GM18873 (cell line): ENCODE data around the gene PCDH18.
"Not testable (repeated sequence)": the region's sequence is repeated elsewhere in the genome, so short reads cannot be mapped to it uniquely, and the experiment has no call there.

Experiments
- ATAC-seq: cut with Tn5 transposase; IDR thresholded peaks from one replicate; pipeline ENCODE4 v1.9.1; 2021; ENCODE audit warnings: mild to moderate bottlenecking, moderate library complexity, moderate number of reproducible peaks; ENCODE audit not compliant: unreplicated experiment, low FRiP score

PCDH18 gene

DNA sequence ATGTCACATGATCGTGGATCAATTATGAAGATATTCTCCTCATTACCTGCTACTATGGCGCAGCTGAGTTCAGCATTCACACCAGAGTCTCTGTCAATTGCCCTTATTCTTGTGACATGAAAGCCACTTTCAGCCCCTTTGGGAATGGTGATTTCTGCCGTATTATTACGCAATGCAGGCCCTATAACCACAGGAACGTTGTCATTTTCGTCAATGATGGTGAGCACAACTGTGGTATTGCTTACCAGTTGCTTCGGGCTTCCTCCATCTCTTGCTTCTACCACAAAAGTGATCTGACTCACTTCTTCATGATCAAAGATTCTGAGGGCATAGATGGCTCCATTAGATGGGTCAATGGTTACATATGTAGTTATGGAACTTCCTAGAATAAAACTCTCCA lies 2.1 kb downstream of the PCDH18 start:
- no peak for ATAC-seq

DNA sequence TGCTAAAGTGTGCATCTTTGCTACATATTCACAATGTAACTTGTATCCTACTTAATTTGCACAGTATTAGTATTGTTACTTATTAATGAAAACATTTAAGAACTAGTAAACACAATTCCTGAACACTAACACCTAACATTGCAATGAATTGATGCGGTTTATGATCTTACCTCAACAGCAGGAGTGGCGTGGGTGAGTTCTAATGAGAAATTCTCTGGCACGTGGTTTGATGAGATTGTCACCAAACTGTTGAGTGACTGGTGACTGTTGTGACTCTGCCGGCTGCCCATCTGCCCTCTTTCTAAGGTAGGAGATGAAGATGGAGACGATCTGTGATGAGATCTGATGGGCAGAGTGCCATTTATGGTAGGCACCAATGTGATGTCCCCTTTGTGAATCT lies 2.9 kb downstream of the PCDH18 start:
- ATAC-seq = no peak

DNA sequence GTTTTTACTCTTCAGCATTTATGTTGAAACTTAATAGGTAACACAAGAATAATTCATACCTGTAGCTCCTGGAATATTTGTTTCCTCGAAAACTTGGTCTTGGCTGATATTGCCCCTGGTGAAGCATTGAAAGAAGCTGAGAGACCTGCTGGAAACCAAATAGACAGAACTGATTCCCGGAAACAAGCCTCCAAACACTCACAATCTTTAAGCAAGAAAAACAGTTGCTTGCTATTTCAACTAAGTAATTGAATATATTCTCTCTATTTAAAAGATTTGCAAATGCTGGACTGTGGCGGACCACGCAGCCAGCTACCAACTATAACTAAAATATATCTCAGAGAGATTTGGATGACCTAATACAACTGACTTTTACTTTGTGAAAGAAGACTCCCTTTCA lies 3.6 kb downstream of the PCDH18 start:
- ATAC-seq = no peak

DNA sequence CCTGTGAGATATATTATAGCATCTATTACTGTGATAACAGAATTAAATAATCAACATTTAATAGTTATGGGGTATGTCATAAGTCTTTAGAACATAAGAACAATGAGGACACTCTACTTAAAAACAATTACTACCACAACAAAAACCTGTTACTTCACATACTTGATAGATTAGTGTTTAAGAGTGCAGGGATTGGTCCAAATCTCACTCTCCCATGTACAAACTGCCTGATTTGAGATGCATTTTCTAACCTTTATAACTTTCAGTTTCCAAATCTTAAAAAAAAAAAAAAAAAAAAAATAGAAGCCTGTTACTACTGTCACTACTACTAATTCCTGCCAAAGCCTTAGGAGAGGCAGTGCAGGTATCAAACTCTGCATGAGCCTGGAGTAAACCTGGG lies 5.6 kb downstream of the PCDH18 start:
- no peak for ATAC-seq

DNA sequence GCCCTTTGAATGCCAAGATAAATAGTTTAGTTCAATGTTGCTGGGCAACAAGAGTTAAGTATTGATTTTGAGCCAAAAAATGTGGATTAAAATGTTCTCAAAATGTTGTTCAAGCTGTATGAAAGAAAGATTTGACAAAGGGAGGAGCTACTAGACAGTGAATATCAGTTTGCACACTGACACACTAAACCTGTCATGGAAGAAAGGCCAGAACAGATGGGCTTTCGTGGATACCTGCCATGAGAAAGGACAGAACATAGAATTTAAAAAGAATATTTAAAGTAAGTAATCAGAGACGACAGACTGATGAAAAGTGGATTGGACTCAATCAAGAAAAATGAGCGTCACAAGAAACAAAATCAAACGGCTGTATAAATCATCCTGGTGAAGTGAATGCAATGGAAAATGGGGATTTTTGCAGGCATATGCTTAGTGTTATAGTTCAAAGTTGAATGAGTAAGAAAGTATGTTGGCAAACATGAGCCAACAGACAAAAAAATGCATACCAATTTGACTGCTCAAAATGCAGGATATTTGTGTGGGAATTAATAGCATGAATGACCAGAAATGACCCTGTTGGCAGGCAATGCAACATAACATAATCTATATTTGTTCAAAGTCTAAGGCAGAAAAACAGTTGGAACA lies 7.4 kb downstream of the PCDH18 start:
- ATAC-seq = no peak

DNA sequence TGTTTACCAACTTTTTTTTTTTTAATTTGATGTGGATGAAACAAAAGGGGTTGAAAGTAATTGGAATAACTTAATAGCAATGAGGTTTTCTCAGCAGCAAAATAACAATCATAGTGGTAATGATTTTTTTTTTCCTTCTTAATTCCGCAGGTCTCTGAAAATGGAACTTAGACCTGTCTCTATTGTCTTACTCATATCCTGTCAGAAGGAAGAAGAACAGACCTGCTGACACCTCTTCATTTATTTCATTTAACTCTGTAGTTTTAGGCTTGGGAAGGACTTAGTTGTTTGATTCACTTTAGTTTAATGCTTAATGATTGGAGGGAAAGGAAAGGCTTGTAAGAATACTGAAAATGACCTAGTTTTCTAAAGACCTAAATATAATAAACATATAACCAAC lies 9.0 kb downstream of the PCDH18 start:
- no peak for ATAC-seq

DNA sequence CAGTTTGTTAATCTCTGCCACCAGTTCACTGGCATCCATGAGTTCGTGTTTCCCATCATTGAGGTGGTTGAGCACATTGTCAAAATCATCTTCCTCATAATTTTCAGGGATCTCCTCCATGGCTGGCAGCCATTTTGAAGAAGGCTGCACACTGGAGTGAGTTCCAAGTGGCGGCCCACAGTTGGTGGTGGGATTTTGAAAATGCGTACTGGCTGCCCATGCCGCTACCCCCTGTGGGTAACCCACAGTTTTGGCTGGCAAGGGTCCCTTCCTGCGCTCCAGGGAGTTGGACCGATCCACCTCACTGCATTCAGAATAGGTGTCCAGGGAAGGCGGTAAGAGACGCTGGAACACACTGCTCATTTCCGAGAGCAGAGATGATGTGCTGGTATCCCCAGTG lies 11.2 kb downstream of the PCDH18 start:
- no peak for ATAC-seq

DNA sequence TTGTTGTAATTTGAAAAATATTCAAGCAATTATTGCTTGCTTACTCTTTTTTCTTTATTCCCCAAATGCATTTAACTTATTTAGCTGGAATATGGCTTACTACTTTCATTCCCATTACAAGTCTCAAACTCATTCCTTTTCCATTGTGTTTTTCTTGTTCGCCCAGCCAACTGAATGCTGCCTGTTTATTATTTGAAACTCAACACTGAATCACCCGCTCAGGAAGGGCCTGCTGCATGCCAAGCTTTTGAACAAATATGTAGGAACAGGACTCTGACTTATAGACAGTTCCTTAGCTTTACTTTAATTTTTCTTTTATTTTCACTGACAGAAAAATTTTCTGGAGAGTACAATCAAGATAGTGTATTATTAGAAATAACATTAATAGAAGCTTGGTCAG lies 12.9 kb downstream of the PCDH18 start:
- ATAC-seq = no peak

DNA sequence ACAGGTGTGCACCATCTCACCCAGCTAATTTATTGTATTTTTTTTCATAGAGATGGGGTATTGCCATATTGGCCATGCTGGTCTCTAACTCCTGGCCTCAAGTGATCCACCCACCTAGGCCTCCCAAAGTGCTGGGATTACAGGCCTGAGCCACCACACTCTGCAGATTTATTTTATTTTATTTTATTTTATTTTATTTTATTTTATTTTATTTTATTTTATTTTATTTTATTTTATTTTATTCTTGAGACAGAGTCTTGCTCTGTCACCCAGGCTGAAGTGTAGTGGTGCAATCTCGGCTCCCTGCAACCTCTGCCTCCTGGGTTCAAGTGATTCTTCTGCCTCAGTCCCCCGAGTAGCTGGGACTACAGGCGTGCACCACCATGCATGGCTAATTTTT lies 15.0 kb downstream of the PCDH18 start:
- not testable (repeated sequence) for ATAC-seq

DNA sequence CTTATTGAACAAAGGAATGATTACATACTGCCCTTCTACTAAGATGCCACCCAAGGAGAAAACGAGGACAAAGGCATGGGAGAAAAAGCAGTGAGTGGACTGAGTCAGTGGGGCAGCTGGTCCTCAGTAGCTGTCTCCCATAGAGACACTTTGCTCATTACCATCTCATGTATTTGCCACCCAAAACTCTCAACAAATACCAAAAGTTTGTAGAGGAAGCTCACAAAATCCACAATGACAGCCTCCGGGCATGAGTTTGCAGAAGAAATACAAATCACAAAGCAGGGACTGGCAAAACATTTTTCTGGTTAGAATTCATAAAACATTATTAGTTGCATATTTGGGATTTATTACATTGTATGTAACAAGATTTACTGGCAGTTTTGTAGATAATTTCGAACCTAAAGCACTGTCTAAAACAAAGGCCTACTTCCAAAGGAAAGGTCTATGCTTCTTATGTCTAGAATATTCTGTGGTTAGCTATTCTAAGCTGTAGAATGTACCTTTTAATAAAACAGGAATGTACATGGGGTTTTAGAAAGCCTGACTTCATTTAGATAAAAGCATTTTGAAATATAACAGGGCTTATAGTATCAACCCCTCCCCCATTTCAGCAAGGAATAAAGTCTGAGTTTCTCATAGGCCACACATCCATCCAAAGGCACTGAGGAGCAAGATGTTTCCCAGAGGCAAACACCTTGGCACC lies 17.7 kb downstream of the PCDH18 start:
- ATAC-seq = no peak

DNA sequence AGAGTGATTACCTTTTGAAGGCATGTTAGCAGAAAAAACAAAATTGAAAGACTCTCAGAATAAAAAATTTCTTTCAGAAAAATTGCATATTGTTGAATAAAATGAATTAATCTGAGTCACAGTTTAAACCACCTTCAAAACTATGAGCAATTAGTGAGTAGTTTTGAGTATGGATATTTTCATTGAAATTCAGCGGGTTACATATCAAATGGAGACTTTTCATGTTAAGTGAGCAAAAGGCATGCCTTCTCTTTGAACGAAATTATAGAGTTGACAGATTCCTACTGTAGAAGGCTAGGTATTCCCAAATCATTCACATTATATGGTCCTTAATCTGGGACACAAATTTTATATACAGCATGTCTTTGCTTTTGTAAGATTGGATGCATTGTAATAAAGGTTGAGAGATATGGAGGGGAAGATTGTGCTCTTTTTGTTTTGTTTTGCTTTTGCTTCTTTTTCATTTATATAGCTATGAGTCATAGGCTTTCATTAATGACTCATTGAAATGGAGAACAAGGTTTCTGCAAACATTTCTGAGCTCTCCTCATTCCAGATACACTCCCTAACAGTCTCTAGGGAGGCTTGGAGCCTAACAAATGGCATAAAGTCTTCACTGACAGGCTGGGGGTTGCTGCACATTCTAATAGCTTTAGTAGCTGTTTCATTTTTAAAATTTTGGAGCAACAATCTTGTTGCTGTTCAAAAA lies 21.6 kb downstream of the PCDH18 start:
- no peak for ATAC-seq

DNA sequence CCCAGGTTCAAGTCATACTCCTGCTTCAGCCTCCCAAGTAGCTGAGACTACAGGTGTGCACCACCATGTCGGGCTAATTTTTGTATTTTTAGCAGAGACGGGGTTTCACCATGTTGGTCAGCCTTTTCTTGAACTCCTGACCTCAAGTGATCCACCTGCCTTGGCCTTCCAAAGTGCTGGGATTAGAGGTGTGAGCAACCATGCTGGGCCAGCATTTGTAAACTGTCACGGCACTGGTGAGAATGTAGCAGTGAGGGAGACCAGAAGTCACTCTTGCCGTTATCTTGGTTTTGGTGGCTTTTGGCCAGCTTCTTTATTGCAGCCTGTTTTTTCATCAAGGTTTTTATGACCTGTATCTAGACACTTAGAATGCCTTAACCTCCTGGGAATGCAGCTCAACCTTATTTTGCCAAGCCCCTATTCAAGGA lies 22.4 kb downstream of the PCDH18 start:
- no peak for ATAC-seq

DNA sequence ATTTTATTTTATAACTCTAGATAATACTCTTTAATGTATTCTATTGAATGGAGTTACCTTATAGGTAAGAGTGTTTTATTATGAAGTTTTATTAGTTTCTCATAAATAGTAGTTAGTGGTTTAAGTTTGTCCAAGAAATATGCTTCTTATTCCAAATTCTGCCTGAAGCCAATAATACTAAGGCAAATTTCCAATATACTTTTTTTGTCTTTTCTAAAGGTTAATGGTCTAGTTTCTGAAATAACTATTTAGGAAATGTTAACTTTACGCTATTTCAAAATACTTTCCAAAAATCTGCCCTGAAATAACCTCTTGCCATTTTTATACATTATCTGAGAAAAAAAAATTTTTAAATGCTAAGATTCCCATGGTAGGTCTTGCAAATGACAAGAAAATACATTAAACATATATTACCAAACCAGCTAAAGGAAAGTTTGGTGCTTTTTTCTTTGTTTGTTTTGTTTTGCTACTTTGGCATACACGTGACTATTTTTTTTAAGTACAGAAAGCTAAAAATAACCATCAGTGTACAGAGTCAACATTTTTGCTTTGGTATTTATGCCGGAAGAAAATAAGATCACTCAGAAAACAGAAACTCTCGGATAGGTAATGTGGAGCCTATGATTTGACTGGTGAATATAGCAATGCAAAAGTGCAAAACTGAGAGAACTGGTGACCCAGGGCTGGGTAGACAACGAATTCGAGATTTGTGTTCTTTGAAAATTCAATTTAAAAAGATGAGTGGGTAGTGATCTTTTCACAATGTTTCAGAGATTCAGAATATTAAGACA lies 29.8 kb downstream of the PCDH18 start:
- ATAC-seq = no peak

DNA sequence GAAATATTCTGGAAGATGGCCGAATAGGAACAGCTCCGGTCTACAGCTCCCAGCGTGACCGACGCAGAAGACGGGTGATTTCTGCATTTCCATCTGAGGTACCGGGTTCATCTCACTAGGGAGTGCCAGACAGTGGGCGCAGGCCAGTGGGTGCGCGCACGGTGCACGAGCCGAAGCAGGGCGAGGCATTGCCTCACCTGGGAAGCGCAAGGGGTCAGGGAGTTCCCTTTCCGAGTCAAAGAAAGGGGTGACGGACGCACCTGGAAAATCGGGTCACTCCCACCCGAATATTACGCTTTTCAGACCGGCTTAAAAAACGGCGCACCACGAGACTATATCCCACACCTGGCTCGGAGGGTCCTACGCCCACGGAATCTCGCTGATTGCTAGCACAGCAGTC lies 36.0 kb downstream of the PCDH18 start:
- not testable (repeated sequence) for ATAC-seq

DNA sequence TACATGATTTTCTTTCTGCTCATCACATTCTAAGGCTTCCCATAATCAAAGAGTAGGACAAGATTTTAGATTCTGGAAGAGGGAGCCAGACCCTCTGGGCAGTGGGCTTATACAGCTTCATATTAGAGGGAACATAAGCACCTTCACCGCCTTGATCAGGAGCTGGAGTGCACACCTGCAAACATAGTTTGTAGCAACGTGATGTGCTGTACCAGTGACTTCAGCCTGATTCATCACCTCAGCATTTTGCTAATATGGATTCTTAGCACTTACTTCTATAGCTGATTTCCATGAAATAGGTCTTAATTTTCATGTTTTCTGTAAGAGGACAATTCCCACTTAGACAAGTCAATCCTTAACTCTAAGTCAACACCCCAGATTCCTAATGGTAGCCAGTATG lies 36.7 kb downstream of the PCDH18 start:
- no peak for ATAC-seq

DNA sequence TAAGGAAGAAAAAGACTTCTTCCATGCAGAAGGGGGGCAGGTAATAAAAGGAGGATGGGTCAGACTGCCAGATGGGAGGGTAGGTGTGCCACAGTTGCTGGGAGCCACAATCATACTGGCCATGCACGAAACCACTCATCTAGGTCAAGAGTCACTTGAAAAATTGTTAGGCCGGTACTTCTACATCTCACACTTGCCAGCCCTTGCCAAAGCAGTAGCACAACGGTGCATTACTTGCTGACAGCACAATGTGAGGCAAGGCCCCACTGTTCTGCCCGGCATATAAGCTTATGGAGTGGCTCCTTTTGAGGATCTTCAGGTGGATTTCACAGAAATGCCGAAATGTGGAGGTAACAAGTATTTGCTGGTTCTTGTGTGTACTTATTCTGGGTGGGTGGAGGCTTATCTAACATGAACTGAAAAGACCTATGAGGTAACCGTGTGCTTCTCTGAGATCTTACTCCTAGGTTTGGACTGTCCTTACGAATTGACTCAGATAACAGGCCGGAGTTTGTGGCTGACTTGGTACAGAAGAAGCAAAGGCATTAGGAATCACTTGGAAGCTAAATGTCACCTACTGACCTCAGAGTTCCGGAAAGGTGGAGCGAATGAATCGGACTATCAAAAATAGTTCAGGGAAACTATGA lies 48.9 kb downstream of the PCDH18 start:
- ATAC-seq = not testable (repeated sequence)

DNA sequence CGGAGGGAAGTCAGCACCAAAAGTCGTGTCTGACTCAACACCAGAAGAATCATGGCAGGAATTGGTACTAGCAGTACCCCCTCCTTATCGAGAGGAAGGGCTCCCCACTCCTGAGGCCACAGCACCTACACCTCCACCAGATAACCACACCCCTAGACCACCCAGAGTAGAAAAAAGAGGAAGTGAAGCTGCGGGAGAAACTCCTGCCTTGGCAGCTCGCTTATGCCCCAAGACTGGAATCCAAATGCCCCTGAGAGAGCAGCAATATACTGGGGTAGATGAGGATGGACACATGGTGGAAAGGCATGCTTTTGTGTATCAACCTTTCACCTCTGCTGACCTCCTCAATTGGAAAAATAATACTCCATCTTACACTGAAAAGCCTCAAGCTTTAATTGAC lies 52.6 kb downstream of the PCDH18 start:
- ATAC-seq = not testable (repeated sequence)

DNA sequence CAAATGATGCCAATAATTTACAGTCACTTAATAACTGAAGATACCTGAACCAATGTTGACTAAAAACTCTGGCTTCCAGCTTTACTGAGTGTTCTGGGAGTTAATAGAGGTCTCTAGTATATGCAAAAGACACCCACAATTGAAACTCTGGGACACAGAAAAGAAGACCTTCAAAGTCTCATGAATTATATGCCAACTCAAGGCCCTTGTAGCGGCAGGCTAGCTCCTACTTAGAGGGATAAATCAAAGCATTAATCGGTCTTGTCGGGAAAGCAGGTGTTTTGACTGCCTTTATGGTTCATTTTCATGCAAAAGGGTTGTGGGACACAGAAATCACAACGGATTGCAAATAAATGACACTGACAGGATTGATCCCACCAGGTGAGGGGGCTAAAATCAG lies 55.9 kb downstream of the PCDH18 start:
- no peak for ATAC-seq

DNA sequence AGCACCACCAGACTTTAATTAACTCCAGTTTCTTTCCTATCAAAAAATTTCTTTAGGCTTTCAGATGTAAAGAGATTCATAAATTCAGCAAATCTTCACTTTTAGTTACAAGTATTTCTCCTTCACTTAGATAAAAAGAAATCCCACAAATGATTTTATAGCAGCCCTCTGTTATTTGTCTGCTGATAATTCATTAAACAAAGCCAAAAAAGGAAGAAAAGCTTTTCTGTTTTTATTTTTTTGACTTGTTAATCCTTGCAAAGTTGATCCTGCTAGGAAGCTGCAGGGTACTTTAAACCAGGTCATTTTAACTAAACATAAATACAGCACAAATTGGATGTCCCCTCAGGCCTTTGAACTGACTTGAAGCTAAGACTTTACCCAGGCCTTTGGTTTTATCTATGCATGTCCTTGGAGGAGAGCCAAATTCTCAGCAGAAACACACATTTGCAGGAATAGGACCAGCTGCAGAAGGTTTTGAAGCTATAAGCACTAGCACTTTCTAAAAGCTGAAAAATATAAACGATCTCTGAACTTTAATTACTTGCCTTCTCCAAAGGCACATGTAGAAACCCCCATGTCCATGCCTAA lies 57.5 kb downstream of the PCDH18 start:
- ATAC-seq = no peak

DNA sequence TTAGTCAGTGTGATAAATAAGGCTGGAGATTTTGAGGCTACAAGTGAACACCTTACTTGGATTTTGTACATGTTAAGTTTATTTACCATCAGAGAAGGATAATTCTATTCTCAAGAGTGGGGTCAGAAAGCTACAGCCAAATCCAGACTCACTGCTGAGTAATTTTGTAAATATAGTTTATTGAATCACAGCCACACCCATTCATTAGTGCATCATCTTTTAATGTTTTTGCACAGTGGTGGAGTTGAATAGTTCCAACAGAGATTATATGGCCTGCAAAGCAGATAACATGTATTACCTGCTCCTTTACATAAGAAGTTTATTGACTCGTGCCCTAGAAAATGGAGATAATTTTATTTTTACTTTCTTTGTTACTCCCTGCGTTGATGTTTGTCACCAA lies 60.4 kb downstream of the PCDH18 start:
- ATAC-seq = no peak
